ENCODE measurements around the gene NUDCD3.
"Not testable (repeated sequence)": the region's sequence is repeated elsewhere in the genome, so short reads cannot be mapped to it uniquely, and the experiment has no call there.

Gene NUDCD3

GRCh38 chr7:44515590-44516268 lies 25.3 kb upstream of the NUDCD3 start:
- no peak for DNase-seq (ENCODE audit: low spot score)
- TF ChIP-seq CTCF (IDR thresholded peaks at IDR 0.05; ENCODE audit: extremely low read depth, missing control alignments) = no peak

GRCh38 chr7:44512736-44513135 lies 22.3 kb upstream of the NUDCD3 start:
- no peak for DNase-seq (ENCODE audit: low spot score)
- TF ChIP-seq CTCF (IDR thresholded peaks at IDR 0.05; ENCODE audit: extremely low read depth, missing control alignments) = no peak

- TF ChIP-seq CTCF (IDR thresholded peaks at IDR 0.05; ENCODE audit: extremely low read depth, missing control alignments) = no peak
- DNase-seq (ENCODE audit: low spot score) = no peak
Observed at GRCh38 chr7:44511863-44512468, 21.5 kb upstream of the NUDCD3 start.

- TF ChIP-seq CTCF (IDR thresholded peaks at IDR 0.05; ENCODE audit: extremely low read depth, missing control alignments) = no peak
- no peak for DNase-seq (ENCODE audit: low spot score)
Observed at GRCh38 chr7:44511236-44511635, 20.8 kb upstream of the NUDCD3 start.

DNA sequence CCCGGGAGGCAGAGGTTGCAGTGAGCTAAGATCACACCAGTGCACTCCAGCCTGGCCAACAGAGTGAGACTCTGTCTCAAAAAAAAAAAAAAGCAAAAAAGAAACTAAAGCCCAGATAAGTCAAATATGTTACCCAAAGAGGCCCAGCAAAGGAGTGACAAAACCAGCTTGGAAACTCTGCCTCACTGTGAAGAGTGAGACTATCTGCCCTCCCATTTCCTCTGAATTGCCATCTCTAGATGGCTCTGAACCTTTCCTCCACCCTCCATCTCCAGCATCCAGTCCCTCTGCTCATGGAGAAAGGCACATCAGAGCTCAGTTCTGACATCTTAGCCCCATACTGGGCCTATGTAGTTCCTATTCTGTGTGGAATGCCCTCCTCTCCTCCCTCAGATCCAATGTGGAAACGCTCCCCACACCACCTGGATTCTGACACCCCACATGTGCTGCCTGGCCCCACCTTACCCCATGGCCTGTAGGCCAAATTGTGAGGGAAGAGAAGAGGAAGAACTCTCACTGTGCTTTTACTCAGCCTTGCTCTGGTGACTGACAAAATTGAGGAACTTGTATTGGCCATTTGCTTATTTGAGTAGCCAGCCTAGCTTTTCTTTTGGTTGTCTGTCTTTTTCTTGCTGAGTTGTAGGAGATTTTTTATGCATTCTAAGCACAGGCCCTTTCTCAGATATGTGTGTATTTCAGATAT lies 18.0 kb upstream of the NUDCD3 start:
- no peak for TF ChIP-seq CTCF (IDR thresholded peaks at IDR 0.05; ENCODE audit: extremely low read depth, missing control alignments)
- DNase-seq (ENCODE audit: low spot score) = no peak

DNA sequence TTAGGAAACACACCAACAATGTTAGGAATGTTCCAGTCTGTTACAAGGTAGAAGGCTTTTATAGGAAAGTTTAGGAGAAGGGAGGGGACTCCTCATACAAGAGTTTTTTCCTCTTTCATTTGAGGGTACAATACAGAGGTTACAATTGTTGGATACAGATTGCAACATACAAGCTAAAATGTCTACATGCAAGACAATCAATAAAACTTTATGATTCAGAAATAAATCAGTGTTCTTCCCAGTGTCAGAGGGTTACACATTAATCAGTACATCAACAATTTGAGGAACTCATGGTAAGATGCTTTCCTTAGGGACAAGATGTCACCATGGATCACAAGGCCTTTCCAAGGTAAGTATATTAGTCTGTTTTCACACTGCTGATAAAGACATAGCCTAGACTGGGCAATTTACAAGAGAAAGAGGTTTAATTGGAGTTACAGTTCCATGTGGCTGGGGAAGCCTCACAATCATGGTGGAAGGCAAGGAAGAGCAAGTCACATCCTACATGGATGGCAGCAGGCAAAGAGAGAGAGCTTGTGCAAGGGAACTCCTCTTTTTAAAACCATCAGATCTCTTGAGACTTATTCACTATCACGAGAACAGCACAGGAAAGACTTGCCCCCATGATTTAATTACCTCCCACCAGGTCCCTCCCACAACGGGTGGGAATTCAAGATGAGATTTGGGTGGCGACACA lies 16.3 kb upstream of the NUDCD3 start:
- DNase-seq (ENCODE audit: low spot score) = not testable (repeated sequence)

GRCh38 chr7:44505595-44505994 lies 15.1 kb upstream of the NUDCD3 start:
- TF ChIP-seq CTCF (IDR thresholded peaks at IDR 0.05; ENCODE audit: extremely low read depth, missing control alignments) = no peak
- no peak for DNase-seq (ENCODE audit: low spot score)

All from GM20000 (cell line).